NCI-H82 (cell line): ENCODE data around the gene INPP4A.

ENCODE experiments used
- DNase-seq: peaks from one replicate; lab custom pipeline; 2025; lab: John Stamatoyannopoulos, UW

The INPP4A gene

DNA sequence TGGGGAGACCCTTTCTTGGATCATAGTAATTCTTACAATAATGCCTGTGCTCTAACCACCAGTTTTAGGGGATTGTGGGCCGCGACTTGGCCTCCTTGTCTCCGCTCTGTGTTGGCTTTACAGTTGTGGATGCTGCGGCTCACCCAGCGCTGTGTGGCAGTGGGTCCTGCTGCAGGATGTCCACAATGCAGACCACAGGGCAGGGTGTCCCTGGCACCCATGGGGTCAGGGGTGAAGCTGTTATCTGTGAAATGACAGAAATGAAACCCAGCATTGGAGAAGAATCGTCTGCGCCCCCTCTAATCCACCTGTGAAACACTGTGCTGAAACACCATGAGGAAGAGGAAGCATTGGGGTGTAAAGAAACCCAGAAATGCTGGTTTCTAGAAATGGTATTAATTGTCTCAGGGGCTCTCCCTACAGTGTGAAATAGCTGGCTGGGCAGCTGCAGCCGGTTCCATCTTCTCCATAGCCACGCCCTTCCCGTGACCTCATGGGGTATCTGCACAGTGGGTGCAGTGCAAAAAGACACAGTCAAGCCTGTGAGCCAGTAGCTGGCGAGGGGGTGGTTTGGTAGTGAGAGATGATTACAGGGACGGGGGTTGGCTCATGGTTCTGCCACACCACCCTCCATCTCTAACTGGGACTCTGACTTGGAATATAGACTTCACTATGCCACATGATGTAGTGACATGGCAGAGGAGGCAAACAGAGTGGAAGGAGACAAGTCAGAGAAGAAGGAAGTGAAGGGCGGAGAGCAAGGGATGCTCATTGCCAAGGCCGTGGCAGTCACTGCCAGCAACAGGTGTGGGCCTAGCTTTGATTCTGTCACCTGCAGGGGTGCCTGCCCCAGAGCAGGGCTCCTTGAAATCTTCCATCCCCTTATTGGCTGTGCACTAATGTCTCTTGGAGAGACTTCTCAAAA is 16.2 kb downstream of the INPP4A start:
- DNase-seq = no peak

DNA sequence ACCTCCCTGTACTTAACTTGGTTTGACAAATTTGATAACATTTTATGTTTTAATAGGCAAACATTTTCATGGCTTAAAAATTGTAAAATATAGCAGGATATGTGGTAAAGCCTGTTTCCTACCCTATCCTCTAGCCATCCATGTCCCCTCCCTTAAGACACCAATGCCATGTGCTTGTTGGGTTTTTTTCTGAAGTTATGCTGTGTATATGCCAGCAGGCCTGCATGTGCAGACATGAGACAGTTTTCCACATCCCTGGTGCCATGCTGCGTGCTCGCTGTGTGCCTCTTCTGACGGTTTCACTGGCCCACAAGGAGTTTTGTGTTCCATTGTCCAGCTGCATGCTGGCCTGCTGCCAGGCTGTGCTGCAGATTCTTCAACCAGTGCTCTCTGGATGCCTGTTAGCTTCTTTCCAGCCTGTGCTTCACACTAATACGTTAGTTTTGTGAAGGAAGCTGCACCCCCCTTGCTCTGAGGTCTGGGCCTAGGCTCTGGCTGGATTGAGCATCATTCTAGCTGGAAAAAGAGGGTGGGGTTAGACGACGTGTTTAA is 16.9 kb downstream of the INPP4A start:
- DNase-seq = no peak

DNA sequence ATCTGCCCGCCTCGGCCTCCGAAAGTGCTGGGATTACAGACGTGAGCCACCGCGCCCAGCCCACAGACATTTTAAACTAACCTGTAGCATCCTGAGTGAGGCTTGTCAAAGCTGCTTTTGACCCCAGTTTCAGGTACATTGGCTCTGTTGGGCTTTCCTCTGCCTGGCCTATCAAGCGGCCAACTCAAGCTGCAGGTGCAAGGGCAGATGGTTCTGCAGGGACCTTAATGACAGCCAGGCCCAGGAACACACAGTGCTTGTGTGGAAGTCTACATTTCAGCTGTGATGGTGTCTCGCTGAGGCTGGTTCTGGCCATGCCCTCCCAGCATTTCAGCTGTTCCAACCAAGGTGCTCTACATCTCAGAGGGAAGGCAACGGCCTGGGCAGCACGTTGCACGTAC is 18.4 kb downstream of the INPP4A start:
- DNase-seq = no peak

DNA sequence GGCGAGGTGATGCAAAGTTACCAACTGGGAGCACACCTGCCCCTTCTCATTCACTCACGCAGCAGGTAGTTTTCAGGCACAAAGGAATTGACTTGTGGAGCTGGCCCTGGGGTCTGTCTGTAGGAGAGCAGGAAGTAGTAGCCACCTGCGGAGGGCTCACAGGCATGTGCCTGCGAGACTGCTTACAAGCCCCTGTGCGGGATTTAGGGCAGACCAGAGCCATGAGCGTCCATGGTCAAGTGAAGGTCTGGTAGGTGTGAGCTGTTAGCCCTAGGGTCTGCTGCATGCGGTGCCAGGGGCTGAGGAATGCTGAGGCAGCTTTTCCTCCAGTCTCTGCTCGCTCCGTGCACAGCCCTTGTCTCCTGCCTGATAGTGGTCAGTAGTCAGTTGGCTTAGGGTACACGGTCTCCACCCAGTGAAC is 18.9 kb downstream of the INPP4A start:
- DNase-seq = no peak

DNA sequence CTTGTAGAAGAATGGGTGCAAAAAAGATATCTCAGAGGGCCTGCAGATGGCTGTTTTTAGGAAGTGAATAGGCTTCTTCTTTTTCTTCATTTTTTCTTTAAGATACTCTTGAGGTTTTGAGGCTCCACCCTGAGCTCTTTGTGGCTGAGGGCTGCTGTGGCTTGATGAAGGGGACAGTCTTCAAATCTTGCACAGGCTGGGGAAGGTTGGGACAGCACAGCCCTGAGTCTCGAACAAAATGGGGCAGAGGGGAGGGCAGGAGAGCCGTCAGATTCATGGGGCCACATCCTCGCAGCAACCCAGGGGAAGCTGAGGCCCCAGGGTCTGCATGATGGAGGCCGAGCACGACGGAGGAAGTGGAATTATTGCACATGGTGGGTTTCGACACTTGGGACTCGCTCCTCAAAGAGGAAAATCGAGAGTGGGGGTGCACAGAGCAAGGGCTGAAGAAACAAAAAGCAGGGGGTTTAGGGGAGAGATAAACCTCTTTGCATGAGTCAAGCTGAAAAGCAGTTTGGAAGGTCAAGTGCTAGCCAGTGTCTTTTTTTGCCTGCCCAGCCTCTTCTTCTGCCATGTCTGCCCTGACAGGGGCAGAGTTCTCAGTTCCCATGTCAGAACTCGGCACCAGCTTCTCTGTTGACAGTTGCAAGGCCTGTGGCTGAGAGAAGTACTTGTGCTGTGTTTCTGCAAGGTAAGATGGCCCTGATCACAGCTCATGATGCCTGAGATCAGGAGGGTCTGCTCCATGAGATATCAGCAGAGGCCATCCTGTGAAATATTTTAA is 19.5 kb downstream of the INPP4A start:
- no peak for DNase-seq

DNA sequence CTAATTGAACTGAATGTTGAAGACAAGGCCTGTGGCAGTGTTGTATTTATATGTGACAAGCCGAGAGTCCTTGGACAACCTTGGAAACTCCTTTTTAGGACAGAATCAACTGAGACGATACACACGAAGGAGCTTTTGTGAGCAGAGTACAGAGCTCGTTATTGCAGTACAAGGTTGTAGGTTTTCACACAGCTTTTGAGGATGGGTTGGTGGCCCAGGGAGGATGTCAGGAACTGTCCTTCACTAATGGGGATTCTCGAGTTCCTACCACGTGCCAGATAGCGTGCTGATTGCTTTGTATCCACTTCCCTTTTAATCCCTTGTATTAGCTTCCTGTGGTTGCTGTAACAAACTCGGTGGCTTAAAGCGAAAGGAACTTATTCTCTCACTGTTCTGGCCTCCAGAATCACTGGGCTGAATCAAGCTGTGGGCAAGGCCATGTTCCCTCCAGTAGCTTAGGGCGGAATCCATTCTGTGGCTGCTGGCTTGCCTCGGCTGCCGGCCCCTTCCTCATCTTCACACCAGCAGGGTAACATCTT is 20.2 kb downstream of the INPP4A start:
- DNase-seq = peak; percentile 88

DNA sequence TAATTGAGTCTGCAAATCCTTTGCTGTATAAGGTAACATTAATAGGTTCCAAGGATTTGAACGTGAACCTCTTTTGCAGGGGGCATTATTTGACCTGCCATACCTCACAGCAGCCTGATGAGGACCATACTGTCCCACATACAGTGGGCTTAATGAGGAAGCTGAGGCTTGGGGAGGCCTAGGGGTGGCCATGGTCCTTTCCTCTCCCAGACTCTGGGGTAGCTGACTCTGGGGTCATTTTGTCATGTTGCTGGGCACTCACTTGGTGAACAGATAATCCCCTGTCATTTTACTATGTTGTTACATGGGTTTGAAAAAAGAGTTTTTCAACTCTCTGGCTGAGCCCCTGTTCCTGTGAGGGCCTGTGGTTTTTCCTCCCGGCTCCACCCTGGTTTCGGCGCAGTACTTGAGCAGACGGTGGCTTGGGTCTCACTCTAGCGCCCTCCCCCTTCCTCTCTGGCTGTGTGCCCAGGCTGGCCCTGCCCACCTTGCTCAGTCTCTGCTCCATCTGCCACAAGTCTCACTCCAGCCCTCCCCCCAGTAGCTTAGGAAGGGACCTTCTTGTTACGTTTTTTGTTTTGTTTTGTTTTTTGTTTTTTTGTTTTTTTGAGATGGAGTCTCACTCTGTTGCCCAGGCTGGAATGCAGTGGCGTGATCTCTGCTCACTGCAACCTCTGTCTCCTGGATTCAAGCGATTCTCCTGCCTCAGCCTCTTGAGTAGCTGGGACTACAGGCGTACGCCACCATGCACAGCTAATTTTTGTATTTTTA is 21.0 kb downstream of the INPP4A start:
- peak; percentile 97 for DNase-seq

DNA sequence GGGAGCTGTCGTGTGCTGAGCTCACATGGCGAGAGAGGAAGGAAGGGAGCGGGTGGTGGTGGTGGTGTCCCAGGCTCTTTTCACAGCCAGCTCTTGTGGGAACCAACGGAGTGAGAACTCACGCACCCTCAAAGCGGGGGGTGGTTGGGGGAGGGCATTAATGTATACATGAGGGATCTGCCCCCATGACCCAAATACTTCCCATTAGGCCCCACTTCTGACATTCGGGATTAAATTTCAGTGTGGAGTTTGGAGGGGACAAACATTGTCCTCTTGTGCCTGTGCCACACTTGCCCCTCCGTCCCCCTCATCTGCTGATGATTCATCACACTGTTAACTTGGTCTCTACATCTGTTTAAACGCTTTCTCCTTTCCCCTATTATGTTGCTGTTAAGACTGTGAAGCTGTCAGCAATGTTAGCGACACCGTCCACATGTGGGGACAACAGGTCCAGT is 22.5 kb downstream of the INPP4A start:
- DNase-seq = no peak

DNA sequence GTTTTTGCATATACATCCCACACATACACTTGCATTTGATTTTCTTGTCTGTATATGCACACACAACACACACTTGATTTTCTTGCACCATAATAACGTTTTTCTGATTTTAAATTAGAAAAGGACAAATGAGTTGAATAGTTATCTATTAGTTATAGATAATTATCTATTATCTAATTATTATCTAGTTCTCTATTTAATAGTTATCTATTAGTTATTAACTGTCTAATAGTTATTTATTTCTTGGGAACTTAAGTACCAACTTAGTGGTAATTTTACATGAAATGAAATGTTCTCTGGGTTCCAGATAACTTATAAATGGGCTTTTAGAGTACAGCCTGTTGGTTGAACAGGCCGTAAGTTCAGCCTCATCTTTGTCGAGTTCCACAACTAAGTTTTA is 23.0 kb downstream of the INPP4A start:
- no peak for DNase-seq

DNA sequence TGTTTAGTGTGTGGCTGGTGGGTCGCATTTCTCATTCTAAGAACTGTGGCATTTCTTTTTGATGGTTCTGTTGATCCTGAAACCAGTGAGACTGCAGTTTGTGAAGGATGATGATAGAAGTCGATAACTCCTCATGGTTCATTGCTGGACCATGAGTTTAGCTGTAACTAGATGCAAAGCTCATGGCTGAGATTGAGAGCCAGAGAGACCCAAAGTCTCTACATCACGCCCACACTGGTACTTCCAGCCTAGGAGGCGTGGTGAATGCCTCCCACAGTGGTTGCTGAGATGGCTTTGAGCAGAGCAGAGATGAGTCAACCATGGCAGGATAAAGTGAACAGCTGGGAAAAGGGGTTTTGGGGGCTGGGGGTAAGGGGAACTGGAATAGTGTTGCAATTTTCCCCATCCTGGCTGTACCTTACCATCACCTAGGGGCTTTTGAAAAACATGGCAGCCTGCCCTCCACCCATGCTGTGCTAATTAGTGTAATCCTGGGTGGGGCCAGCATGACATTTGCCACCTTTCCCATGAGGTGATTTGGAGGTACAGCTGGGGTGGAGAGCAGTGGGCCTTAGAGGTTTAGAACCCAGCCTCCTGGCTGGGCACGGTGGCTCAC is 24.1 kb downstream of the INPP4A start:
- no peak for DNase-seq

DNA sequence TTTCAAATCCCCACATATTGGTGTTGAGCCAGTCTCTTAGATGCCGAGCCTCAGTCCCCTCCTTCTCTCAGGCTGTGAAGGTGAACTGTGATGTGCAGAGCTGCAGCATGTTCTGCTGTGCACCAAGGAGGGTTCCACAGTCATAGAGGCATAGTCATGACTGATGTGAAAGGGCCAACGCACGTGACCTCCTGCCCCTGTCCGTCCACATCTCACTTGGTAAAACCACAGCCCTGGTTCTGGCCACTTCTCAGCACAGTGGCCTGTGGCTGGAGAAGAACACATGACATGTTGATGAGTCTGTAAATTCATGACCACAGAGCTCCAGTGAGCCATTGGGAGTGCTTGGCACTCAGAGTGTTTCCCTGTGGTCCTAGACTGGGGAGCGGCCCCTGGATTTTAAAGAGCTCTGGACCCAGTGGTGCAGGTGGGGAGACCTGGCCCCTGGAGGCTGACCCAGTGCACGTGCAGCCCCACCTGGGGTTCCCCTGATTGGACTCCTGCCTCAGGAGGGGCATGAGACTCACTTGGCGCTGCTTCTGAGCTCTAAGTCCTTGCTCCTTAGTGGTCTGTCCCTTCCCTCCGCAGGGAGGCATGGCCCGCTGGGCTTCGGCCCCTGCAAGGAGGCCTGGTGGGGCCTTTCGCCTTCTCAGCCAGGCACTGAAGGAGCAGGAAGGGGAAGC is 25.3 kb downstream of the INPP4A start:
- no peak for DNase-seq

DNA sequence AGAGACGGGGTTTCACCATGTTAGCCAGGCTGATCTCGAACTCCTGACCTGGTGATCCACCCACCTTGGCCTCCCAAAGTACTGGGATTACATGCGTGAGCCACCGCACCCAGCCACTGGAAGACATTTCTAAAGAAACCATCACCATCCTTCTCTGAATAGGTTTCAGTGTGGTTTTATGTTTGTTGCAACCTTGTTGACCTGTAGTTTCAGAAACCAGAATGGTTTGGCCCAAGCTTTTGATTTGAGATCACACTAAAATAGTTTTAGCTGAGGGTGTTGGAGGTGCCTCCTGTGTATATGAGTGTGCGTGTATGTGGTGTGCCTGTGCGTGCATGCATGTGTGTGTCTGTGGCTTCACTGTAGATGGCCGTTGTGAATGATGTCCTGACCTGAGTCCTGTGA is 26.2 kb downstream of the INPP4A start:
- no peak for DNase-seq

DNA sequence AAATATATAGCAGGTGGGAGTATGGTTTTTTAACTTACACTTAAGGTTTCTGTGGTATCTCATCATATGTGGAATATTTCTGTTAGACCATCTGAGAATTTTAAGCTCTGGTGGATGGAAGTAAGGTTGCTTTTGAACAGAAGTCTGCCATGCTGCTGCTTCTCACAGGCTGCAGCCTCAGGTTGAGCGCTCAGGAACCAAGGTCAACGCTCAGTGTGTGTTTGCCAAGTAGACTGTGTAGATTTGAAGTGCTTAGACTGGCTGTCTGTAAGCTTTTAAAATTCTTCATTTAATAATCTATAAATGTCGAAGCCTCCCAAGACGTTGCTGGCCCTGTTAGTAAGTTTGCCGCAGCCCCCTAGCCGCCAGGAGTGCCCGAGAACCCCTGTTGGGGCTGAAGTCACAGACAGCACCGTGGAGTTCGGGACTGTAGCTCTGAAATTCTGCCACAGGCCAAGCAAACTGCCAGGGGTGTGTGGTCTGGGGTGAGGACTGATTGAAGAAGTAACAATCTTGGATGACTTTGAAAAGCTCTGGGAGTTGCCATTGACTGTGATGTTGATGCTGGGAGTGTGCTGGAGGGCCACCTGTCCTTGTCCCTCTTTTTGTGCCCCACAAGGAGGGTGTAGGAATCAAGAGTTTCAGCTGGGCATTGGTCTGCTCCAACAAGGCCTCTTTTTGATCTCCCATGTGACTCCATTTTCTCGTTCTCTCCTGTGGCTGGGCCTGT is 26.9 kb downstream of the INPP4A start:
- DNase-seq = no peak

DNA sequence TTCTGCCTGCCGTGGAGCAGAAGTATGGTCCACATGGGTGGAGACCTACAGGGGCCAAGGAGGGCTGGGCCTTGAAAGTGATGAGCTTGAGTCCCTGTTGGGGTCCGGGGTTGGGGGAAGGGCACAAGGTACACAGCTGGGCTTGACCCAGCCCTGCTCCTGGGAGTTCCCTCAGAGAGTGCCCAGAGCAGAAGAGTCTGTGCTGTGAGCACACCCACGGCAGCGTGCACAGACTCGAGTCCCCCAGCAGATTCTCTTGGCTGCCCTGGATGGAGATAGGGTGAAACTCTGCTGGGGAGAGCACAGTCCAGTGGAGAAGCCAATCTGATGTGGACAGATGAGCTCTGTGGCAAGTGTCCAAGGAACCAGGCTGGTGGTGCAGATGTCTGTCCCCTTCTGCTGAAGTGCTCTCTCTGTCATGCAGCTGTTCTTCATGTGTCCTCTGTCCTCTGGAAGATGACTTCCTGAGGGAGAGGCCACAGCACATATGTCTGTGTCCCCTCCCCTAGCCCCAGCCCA is 27.5 kb downstream of the INPP4A start:
- no peak for DNase-seq

DNA sequence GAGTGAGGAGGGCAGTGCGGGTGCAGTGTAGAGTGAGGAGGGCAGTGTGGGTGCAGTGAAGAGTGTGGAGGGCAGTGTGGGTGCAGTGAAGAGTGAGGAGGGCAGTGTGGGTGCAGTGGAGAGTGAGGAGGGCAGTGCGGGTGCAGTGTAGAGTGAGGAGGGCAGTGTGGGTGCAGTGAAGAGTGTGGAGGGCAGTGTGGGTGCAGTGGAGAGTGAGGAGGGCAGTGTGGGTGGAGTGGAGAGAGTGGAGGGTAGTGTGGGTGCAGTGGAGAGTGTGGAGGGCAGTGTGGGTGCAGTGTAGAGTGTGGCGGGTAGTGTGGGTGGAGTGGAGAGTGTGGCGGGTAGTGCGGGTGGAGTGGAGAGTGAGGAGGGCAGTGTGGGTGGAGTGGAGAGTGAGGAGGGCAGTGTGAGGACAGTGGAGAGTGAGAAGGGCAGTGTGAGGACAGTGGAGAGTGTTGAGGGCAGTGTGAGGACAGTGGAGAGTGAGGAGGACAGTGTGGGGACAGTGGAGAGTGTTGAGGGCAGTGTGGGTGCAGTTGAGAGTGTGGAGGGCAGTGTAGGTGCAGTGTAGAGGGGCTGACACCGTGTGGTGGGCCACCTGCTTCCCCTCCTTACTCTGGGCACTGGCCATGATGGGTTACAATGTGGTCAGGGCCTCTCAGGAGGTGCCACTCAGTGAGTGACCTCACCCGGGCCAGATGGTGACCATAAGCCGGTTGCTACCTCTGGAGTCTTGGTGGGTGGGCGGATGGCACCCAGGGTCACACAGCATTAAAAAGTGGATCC is 28.5 kb downstream of the INPP4A start:
- no peak for DNase-seq

DNA sequence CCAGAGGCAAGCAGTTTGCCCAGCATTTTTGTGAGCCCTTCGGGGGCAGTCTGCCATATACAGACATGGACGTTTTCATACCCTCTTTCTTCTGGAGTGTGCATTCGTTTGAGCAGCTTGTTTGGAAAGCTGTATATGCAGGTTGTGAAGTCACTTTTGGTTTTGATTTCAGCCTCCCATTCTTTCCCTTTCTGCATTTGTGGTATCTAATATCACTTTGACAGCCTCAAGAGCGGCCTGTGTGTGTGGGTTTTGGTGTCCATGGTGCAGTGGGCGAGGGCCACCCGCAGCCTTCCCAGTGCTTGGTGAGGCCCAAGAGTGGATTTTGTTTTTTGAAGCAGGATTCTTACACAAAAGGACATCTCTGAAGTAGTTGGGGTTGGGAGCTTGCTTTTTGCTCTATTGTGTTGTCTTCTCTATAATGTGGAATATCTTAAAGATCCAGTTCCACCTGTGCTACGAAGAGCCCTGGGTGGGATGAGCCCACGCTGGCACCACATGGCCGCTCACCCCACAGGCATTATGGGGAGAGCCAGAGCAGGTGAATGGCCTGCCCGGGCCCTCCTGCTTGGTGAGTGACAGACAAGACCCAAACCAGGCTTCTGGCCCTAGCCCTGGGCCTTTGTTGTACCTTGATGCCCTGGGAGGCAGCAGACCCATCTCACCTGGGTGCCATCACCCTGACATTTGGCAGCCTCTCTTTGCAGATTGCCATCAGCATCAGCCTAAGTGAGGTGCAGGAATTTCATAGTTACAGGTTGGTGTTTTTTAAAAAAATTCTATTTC is 29.5 kb downstream of the INPP4A start:
- DNase-seq = no peak

DNA sequence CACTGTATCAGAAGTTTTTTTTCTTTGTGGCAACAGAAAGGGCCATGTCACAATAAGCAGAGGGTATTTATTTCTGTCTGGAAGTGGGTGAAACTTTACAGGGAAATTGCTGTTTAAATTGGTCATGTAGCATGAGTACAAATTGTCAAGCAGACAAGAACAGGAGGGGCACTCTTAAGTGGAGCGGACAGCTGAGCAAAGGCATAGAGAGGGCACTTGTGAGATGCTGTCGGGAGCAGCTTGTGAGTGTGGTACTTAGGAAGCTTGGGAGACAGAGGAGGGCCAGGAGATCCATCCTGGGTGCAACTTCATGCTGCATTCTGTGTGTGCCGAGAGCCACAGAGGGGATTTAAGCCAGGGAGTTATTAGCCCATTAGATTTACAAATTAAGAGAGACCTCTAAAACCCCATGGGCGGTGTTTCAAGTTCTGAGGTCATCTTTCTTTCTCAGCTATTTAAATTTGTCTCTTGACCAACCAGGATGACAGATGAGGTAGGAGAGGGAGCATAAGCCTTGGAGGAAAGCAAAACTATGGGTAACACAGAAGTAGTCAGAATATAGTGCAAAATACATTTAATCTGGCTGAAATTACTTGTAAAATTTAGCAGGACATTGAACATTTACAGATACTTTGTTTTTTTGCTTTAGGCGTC is 30.4 kb downstream of the INPP4A start:
- peak; percentile 56 for DNase-seq
